ENCODE data around the gene GPR83.

DNA sequence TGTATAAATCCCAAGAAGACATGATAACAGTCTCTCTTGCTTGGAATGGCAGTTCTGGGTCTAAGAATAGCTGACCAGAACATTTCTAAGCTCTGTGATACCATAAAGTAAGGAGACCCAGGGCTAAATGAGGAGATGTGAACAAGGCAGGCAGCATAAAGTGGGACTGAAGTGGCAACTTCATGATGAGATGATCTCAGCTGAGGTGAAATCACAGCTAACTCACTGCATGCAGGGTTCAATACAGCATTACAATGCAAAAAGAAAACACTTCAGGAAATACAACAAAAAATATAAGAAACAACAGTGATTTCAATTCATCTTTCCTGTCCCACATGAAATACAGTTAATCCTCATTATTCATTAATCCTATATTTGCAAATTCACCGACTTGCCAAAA is 47.8 kb upstream of the GPR83 start:
- TF ChIP-seq, protein P1, sequence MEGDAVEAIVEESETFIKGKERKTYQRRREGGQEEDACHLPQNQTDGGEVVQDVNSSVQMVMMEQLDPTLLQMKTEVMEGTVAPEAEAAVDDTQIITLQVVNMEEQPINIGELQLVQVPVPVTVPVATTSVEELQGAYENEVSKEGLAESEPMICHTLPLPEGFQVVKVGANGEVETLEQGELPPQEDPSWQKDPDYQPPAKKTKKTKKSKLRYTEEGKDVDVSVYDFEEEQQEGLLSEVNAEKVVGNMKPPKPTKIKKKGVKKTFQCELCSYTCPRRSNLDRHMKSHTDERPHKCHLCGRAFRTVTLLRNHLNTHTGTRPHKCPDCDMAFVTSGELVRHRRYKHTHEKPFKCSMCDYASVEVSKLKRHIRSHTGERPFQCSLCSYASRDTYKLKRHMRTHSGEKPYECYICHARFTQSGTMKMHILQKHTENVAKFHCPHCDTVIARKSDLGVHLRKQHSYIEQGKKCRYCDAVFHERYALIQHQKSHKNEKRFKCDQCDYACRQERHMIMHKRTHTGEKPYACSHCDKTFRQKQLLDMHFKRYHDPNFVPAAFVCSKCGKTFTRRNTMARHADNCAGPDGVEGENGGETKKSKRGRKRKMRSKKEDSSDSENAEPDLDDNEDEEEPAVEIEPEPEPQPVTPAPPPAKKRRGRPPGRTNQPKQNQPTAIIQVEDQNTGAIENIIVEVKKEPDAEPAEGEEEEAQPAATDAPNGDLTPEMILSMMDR (IDR thresholded peaks at IDR 0.05): no peak
- TF ChIP-seq EZH2 (IDR thresholded peaks at IDR 0.05) (no peak), EZH2phosphoT487 (IDR thresholded peaks at IDR 0.05) (no peak)

All from neural progenitor cell (in vitro differentiated cells).